CD4-positive, alpha-beta T cell treated with Interleukin-1 beta for 1 hour (primary cell): ENCODE data around the gene RDH5.
"Not testable (repeated sequence)": the region's sequence is repeated elsewhere in the genome, so short reads cannot be mapped to it uniquely, and the experiment has no call there.

ENCODE experiments used
- DNase-seq, 2 donors: peaks; one replicate each; pipeline ENCODE4 v3.0.0-alpha.2; 2020 to 2022

Gene RDH5

DNA sequence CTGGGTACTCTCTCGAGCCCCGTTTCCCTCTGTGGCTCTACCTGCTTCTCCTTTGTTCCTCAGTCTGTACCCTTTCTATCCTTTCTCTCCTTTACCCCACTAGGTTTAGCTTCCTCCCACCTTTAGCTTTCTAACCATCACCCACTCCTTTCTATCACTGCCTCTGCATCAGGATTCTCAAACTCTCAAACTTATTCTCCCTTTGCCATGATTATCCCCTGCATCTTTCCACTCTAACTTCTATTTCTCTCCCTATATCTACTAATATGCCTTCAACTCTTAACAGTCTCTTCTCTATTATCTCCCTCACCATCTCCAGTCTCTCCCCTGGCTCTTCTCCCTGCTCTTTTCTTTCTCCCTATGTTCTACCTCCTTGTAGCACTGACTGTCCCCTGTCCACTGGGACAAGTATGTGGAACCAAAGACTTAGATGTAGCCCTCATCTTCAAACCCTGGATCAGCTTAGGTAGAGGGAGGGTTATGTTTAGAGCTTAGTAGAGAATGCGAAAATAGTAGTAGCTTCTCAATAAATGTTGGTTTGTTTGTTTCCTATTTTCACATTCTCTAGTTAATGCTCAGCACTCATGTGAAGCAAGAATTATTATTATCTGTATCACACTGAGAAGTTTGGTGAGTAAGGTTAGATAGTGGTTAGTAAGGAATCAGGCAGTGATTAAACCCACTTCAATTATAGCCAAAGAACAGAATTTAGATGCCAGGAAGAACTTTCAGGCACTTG lies 26.1 kb downstream of the RDH5 start:
- DNase-seq: no peak

DNA sequence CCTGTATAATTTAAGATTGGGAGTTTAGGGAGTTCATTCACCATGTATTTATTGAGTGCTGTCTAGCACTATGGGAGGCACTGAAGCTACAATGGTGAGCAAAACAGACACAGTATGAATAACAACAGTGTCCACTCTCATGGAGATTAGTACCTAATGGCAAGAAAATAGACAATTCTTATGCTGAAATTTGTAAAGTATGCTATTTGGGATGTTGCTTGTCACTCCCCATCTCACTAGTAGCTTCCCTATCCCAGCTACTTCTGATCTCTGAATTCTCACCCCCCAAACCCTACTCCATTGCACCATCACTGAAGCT lies 26.7 kb downstream of the RDH5 start:
- no peak for DNase-seq

DNA sequence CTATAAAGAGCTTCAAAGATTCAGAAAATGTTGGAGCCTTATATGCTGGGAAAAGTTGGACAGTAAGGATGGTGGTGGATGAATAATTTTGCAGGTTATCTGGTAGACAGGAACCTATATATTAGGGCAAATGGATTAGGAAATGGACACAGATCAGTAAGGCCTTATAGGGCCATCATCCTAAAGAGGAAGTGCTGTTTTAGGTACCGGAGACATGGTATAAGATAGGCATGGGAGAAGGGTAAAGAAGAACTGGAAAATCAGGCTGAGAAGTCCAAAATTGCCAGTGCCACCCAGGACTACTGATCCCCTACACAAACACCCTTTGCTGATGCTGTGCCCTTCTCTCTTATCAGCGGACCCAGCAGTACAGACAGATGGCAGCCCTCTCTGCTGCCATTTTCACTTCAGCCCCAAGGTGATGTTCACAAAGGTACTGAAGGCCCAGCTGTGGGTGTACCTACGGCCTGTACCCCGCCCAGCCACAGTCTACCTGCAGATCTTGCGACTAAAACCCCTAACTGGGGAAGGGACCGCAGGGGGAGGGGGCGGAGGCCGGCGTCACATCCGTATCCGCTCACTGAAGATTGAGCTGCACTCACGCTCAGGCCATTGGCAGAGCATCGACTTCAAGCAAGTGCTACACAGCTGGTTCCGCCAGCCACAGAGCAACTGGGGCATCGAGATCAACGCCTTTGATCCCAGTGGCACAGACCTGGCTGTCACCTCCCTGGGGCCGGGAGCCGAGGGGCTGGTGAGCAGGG lies 28.2 kb downstream of the RDH5 start:
- DNase-seq: no peak

DNA sequence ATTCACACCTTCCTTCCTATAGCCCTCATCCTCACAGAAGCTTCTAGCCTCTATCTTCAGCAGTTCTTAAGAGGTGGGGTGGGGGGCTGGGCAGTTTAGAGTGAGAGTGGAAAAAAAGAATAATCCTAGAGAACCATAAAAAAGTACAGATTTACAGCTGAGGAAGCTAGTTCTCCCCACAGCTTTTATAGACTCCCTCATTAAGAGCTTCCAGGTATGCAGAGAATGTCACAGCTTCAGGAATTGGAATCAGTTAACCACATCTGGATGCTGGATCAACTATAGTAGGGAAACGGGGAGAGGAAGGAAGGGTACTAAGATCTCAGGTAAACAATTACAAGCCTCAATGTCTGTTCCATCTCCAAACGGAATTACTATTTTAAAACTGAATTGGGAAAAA lies 35.1 kb downstream of the RDH5 start:
- DNase-seq: no peak

DNA sequence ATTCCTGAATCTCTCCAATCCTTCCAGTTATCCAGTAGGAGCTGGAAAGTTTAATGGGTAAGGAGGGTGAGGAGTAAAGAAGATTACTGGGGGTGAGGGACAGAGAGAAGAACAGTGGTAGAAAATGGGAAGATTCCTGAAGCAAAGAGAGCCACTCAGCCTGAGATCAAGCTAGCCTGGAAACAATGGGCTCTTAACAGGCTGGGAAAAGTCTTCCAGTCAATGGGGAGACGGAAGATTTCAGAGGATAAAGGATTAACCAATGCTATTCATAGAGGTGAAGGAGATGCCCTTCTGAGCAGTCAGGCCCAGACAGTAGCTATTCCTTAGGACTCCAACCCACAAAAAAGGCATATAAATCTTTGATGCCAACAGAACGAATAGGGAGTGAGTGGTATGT lies 37.5 kb downstream of the RDH5 start:
- no peak for DNase-seq

DNA sequence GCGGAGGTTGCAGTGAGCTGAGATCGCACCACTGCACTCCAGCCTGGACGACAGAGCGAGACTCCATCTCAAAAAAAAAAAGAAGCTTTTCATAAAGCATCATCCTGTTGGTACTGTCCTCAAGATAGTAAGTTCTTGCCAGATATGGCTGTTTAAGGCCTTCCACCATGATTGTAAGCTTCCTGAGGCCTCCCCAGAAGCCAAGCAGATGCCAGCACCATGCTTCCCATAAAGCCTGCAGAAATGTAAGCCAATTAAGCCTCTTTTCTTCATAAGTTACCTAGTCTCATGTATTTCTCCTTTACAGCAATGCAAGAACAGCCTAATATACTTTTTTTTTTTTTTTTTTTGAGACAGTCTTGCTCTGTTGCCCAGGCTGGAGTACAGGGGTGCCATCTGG lies 38.4 kb downstream of the RDH5 start:
- not testable (repeated sequence) for DNase-seq

DNA sequence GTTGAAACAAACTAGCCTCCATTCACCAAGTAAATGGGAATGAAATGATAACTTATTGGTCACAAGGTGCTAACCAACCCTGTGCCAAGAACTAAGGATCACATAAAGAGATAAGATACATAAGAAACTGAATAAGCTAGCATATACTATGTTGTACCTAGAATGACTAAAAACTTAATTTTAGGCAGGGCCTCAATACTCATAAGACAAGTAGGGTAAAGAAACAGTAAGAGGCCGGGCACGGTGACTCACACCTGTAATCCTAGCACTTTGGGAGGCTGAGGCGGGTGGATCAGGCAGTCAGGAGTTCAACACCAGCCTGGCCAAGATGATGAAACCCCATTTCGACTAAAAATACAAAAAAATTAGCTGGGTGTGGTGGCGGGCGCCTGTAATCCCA lies 40.5 kb downstream of the RDH5 start:
- DNase-seq: no peak

DNA sequence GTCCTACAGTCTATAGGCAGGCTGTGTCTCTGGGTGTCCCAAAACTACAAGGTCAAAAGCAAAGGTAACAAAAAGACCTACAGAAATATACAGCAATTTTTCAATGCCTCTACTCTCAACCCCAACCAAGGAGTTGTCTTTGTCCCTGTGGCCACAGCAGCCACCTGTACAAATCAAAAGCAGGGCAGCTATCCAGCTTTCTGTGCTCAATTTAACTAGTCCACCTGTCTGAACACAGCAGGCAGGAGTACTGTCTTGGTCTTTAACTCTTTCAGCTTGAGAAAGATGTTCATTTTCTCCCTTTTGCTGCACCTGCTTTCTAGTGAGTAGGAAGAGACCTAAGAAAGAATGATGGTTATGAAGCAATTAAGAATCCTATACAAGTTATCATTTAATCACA lies 42.5 kb downstream of the RDH5 start:
- no peak for DNase-seq

DNA sequence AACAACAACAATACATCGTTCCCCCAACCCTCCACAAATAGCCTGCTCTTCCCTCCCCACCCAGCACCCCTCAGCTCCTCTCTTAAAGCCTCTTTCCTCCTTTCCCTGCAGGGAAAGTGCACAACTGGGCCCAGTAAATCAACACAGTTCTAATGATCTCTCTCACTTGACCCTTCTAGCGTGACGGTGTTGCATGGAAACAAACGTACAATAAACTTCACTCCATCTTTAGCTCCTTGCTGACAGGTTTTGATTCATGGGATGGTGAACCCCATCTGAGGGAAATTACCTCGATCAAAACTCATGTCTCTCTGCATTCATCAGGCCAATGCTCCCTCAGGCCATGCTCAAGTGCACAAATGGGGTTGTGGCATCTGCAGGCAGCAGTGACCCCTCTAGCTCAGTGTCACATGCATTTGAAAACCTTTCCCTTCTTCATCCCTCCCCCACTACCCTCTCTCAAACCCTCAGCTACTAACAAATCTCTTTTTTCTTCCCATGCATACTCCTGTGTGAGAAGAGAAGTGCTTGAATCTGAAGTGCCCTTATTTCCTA lies 45.6 kb downstream of the RDH5 start:
- DNase-seq: no peak

DNA sequence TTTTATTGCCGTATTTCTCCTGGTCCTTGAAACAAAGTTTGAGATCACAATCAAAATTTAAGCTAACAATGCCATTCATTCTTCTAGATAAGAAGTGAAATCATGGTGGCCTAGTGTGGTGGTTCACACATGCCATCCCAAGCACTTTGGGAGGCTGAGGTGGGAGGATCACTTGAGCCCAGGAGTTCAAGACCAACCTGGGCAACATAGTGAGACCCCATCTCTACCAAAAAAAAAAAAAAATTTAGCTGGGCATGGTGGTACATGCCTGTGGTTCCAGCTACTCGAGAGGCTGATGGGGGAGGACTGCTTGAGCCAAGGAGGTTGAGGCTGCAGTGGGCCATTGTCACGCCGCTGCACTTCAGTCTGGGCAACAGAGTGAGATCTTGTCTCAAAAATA lies 47.0 kb downstream of the RDH5 start:
- no peak for DNase-seq

DNA sequence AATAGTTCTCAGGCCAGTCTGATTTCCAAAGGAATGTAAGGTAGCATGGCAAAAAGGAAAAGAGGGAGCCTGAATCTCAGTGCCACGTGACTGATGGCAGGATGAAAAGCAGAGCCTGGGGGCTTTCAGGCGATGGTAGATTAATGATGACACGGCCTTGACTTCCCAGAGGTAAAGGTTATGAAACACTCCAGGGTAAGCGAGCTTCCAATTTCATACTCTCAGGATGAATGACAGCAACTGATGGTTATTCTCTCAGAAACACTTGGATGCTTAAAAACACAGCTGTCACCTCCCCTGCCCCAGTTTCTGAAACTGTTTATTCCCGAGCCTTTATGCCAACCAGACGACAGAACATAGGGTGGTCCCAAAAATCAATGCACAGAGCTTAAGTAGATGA lies 51.5 kb downstream of the RDH5 start:
- DNase-seq: no peak
